ENCODE measurements around the gene TMC4. TPM values are rescaled to one million over a fixed set of nuclear protein-coding genes. Genes with fewer than 3 reads are reported as not detected.
A peak's percentile ranks its signal among the peaks of the same experiment; 100 is the strongest.
"Not testable (repeated sequence)": the region's sequence is repeated elsewhere in the genome, so short reads cannot be mapped to it uniquely, and the experiment has no call there.

TMC4 gene
- total RNA-seq, 3 donors from 2014 or later = 107 to 276 (median 178) TPM

DNA sequence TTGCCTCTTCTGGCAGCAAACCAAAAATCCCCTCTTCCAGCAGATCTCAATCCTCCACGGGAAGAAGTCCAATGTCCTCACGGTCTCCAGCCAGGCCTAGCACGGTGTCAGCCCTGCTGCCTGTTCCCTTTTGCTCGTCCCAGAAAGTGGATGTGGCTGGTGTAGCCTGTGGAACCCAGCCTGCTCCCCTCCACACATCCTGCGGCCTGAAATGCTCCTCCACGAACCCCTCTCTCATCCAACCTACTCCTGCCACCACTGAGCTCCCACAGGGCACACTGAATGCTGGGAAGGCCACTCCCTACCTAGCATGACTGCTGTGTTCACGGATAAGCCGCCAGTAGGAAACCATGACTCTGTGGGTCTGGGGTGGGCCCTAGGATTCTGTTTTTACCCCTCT lies 13.4 kb upstream of the TMC4 start:
- Histone ChIP-seq H3K36me3 (ENCODE audit: low read depth) (peaks cover 15% of the 10 kb centered on the region), H3K9me3 (no peaks in the 10 kb centered on the region), H3K4me3 (no peak overlapping the region), H3K4me1 (ENCODE audit: low read depth) (peaks cover 22% of the 10 kb centered on the region)
- DNase-seq = peak in 2 of 3 donors; percentile 24 to 50
- no peak for ATAC-seq
- TF ChIP-seq, protein P1, sequence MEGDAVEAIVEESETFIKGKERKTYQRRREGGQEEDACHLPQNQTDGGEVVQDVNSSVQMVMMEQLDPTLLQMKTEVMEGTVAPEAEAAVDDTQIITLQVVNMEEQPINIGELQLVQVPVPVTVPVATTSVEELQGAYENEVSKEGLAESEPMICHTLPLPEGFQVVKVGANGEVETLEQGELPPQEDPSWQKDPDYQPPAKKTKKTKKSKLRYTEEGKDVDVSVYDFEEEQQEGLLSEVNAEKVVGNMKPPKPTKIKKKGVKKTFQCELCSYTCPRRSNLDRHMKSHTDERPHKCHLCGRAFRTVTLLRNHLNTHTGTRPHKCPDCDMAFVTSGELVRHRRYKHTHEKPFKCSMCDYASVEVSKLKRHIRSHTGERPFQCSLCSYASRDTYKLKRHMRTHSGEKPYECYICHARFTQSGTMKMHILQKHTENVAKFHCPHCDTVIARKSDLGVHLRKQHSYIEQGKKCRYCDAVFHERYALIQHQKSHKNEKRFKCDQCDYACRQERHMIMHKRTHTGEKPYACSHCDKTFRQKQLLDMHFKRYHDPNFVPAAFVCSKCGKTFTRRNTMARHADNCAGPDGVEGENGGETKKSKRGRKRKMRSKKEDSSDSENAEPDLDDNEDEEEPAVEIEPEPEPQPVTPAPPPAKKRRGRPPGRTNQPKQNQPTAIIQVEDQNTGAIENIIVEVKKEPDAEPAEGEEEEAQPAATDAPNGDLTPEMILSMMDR (IDR thresholded peaks at IDR 0.05) = no peak
- intact Hi-C loops (cut with DNase I, micrococcal nuclease) = no loop called here

DNA sequence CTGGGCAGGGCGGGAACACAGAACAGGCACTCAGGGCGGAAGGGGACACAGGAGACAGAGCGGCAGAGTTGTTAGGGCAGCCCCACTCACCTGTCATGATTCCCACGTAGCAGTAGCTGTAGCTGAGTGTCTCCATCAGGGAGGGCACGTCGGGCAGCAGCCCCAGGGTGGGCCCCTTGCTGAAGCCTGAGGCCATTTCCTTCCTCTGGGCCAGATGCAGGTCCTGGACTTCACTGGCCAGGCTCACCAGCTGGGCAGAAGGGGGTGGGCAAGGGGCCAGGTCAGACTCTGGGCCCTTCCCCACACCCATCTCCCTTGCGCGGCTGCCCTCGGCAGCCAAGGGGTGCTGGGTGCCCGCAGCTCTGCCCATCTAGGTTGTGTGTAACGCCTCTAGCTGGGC lies 10.5 kb upstream of the TMC4 start:
- H3K4me3 ChIP-seq = no peak overlapping the region
- intact Hi-C loops (cut with DNase I, micrococcal nuclease) = no loop called here
- peaks cover 25% of the 10 kb centered on the region for H3K4me1 ChIP-seq (ENCODE audit: low read depth)
- ATAC-seq (no peak), DNase-seq (peak in 1 of 3 donors; percentile 36)
- TF ChIP-seq, protein P1 (IDR thresholded peaks at IDR 0.05) = no peak
- no peaks in the 10 kb centered on the region for H3K36me3 ChIP-seq (ENCODE audit: low read depth)
- no peaks in the 10 kb centered on the region for H3K9me3 ChIP-seq

DNA sequence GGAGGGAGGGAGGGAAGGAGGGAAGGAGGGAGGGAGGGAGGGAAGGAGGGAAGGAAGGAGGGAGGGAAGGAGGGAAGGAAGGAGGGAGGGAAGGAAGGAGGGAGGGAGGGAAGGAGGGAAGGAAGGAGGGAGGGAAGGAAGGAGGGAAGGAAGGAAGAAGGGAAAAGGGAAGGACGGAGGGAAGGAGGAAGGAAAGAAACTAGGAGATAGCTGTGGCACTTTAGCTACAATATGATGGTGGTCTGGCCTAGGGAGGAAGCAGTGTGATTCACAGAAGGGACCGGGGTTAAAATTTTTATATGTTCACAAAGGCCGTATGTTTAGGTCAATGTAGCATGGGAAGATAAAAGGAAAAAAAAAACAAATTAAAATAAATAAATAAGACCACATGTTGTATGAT lies 8.9 kb upstream of the TMC4 start:
- H3K36me3 ChIP-seq (ENCODE audit: low read depth); H3K4me3 ChIP-seq; DNase-seq; ATAC-seq; intact Hi-C loops (cut with DNase I, micrococcal nuclease); H3K9me3 ChIP-seq: not testable (repeated sequence)
- peaks cover 12% of the 10 kb centered on the region for H3K4me1 ChIP-seq (ENCODE audit: low read depth)

DNA sequence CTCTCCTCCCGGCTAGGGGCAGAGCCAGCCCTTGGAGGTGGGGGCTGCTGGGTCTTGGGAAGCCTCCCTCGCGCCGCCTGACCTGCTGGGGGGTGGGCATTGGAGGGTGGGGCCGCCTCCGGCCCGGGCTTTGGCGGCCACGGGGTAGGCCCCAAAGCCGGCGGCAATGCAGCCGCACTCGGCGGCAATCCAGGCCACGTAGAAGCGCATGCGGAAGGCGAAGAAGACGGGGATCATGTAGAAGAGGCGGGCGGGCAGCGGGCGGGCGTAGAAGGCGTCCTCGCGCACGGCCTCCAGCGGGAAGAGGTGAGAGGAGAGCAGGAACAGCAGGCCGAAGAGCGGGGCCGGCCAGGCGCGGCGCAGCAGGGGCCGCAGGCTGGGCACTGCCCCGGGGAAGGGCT lies 7.7 kb upstream of the TMC4 start:
- DNase-seq = peak in 2 of 3 donors; percentile 37 to 53
- Histone ChIP-seq H3K36me3 (ENCODE audit: low read depth) (no peaks in the 10 kb centered on the region), H3K4me3 (no peak overlapping the region), H3K9me3 (no peaks in the 10 kb centered on the region), H3K4me1 (ENCODE audit: low read depth) (peaks cover 8% of the 10 kb centered on the region)
- intact Hi-C loops (cut with DNase I, micrococcal nuclease) = no loop called here
- TF ChIP-seq, protein P1 (IDR thresholded peaks at IDR 0.05) = no peak
- no peak for ATAC-seq

DNA sequence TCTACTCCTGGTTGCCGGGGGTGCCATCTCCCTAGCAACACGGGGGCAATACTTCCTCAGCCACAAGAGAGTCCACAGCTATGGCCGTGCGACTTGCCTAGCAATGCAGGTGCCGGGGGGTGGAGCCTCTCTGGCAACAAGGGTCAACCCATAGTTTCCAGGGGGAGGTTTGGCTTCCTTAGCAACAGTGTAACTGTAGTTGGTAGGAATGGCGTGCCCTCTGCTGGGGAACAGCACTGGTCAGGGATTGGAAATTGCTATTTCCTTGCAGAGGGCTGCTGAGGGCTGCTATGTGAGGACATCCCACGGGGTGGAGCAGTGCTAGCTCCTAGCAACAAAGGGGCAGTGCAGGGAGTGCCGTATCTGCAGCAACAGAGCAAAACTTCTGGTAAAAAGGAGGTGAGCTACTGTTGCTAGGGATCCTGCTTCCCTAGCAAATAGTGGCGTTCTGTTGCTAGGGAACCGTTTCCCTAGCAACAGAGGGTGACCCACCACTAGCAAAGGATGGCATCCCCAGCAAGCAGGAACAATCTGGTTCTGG lies 7.0 kb upstream of the TMC4 start:
- TF ChIP-seq, protein P1 (IDR thresholded peaks at IDR 0.05) = peak; percentile 24
- H3K9me3 ChIP-seq = no peaks in the 10 kb centered on the region
- H3K4me3 ChIP-seq = no peak overlapping the region
- DNase-seq (peak; percentile 74 to 83 (median 78)), ATAC-seq (peak; percentile 97)
- no peaks in the 10 kb centered on the region for H3K36me3 ChIP-seq (ENCODE audit: low read depth)
- intact Hi-C loops (cut with DNase I, micrococcal nuclease) = no loop called here
- peaks cover 8% of the 10 kb centered on the region for H3K4me1 ChIP-seq (ENCODE audit: low read depth)

DNA sequence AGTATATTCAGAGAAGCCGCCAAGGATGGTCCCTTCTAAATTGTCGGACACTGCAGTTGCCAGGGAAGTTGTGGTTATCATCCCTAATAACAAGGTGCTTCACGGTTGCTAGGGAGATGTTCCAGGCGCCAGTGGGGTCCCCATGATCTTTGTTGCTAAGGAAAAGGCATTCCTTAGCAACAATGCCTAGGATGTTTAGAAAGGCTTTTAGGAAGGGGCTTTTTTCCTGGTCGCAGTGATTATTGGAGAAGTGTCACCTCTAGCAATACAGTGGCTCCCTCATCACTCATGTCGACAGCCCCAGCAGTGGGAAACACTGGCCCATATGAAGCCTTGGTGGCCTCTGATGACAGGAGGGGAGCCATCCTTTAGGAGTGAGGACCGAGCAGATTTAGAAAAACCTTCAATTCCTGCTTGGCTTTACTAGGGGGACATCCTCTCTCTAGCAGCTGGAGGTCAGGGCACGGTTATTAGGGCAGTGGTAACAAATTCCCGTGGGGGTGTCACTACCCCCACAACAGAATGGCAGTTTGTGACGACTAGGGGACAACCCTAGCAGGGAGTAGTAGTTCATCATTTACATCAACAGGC lies 6.4 kb upstream of the TMC4 start:
- intact Hi-C loops (cut with DNase I, micrococcal nuclease) = no loop called here
- DNase-seq (peak in 1 of 3 donors; percentile 23), ATAC-seq (no peak)
- H3K4me3 ChIP-seq = no peak overlapping the region
- no peaks in the 10 kb centered on the region for H3K36me3 ChIP-seq (ENCODE audit: low read depth)
- TF ChIP-seq, protein P1 (IDR thresholded peaks at IDR 0.05) = no peak
- no peaks in the 10 kb centered on the region for H3K9me3 ChIP-seq
- H3K4me1 ChIP-seq (ENCODE audit: low read depth) = peaks cover 8% of the 10 kb centered on the region
